Measurements from ENCODE around the gene SMAD3. TPM values are rescaled to one million over a fixed set of nuclear protein-coding genes. Genes with fewer than 3 reads are reported as not detected.
"Not testable (repeated sequence)": the region's sequence is repeated elsewhere in the genome, so short reads cannot be mapped to it uniquely, and the experiment has no call there.

SMAD3 gene
- total RNA-seq, 1 donor from 2014 or later, result 8.2 TPM

DNA sequence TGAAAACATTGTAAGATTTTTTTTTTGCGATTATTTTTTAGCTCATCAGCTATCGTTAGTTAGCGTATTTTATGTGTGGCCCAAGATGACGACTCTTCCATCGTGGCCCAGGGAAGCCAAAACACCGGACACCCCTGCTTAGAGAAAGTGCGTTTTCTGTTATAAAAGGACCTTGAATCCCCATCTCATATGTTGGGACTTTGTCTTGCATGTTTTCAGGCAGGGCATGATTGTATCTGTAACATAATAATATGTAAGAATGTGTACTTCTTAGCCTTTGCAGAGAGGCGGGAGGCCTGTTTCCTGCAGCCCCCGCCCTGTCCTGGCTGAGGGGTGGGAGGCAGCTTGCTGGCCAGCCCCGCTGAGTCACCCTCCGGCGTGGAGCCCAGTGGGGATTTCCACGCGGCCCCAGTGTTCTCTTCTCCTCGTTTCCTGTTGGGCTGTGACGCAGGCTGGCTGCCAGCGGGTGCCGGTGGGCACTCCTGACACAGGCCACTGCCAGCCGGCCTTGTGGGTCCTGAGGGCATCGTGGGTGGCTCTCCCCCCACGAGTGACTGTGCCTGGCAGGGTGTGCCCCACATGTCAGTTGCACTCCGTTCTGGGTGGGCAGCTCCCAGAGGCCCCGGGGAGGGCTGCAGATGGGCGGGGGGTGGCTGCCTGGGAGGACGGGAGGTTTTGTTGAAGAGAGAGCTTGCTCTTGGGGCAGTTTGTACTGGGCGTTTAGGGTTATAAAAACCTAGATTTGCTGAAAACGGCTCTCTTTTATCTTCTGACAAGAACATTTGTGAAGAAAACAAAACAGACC is 55.6 kb downstream of the SMAD3 start:
- Mint-ChIP-seq H3K9me3 (ENCODE audit: unreplicated experiment) (no peaks in the 10 kb centered on the region), H3K36me3 (ENCODE audit: low read depth, unreplicated experiment) (no peaks in the 10 kb centered on the region), H3K4me3 (ENCODE audit: unreplicated experiment) (no peak overlapping the region), H3K27me3 (ENCODE audit: unreplicated experiment) (peaks cover 1% of the 10 kb centered on the region), H3K27ac (ENCODE audit: unreplicated experiment) (no peak overlapping the region), H3K4me1 (ENCODE audit: unreplicated experiment) (peaks cover 19% of the 10 kb centered on the region)
- TF ChIP-seq, protein P1, sequence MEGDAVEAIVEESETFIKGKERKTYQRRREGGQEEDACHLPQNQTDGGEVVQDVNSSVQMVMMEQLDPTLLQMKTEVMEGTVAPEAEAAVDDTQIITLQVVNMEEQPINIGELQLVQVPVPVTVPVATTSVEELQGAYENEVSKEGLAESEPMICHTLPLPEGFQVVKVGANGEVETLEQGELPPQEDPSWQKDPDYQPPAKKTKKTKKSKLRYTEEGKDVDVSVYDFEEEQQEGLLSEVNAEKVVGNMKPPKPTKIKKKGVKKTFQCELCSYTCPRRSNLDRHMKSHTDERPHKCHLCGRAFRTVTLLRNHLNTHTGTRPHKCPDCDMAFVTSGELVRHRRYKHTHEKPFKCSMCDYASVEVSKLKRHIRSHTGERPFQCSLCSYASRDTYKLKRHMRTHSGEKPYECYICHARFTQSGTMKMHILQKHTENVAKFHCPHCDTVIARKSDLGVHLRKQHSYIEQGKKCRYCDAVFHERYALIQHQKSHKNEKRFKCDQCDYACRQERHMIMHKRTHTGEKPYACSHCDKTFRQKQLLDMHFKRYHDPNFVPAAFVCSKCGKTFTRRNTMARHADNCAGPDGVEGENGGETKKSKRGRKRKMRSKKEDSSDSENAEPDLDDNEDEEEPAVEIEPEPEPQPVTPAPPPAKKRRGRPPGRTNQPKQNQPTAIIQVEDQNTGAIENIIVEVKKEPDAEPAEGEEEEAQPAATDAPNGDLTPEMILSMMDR (IDR thresholded peaks at IDR 0.05; ENCODE audit: unreplicated experiment), result no peak
- DNase-seq (ENCODE audit: low spot score), result no peak

DNA sequence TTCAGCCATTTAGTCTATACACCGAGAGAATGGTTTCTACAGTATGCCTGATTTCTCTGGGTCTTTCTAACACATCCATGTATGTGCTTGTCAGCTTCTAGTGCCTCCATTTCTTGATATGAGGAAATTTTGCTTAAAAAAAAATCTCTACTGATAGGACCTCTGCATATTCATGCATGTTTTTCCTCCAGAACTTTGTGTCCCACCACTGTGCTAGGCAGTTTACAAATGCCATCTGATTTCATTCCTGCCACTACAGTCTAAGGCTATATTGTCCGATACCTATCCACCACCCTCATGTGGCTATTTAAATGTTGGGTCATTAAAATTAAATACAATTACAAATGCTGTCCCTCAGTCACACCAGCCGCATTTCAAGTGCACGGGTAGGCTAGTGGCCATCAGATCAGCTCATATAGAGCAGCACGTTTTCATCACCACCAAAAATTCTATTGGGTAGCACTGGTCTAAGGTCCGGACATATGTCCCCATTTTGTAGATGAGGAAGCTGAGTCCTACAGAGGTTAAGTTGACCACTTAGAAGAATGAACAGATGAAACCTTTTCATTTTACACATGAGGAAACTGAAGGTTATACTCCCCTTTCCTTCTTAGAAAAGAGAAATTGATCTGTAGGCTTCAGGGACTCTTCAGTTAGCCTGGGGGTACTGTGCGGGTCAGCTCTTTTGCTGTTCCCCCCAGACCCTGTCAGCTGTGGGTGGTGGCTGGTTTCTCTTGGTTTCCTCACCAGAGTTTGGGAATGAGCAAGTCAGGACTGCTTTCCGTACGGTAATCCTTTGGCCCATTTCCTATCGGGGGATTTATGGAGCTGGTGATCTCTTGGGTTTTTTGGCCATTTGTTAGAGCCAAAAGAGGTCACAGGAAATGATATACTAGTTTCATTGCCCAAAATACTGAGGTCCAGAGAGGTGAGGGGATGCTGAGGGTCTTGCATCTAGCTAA is 56.5 kb downstream of the SMAD3 start:
- TF ChIP-seq, protein P1 (IDR thresholded peaks at IDR 0.05; ENCODE audit: unreplicated experiment), result no peak
- DNase-seq (ENCODE audit: low spot score), result no peak
- Mint-ChIP-seq H3K36me3 (ENCODE audit: low read depth, unreplicated experiment) (no peaks in the 10 kb centered on the region), H3K4me1 (ENCODE audit: unreplicated experiment) (peaks cover 13% of the 10 kb centered on the region), H3K9me3 (ENCODE audit: unreplicated experiment) (no peaks in the 10 kb centered on the region), H3K27ac (ENCODE audit: unreplicated experiment) (no peak overlapping the region), H3K4me3 (ENCODE audit: unreplicated experiment) (no peak overlapping the region), H3K27me3 (ENCODE audit: unreplicated experiment) (peaks cover 1% of the 10 kb centered on the region)

DNA sequence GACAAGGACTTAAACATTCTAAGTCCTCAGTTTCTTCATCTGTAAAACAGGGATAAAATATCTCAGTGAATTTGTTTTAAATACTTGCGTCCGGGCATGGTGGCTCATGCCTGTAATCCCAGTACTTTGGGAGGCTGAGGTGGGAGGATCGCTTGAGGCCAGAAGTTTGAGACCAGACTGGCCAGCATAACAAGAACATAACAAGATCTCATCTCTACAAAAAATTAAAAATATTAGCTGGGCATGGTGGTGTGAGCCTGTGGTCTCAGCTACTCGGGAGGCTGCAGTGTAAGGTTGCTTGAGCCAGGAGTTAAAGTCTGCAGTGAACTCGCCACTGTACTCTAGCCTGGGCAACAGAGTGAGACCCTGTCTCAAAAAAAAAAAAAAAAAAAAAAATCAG is 57.4 kb downstream of the SMAD3 start:
- not testable (repeated sequence) for H3K36me3 Mint-ChIP-seq (ENCODE audit: low read depth, unreplicated experiment); DNase-seq (ENCODE audit: low spot score); H3K4me3 Mint-ChIP-seq (ENCODE audit: unreplicated experiment); H3K9me3 Mint-ChIP-seq (ENCODE audit: unreplicated experiment); H3K27ac Mint-ChIP-seq (ENCODE audit: unreplicated experiment); H3K27me3 Mint-ChIP-seq (ENCODE audit: unreplicated experiment)
- H3K4me1 Mint-ChIP-seq (ENCODE audit: unreplicated experiment), result peaks cover 10% of the 10 kb centered on the region

DNA sequence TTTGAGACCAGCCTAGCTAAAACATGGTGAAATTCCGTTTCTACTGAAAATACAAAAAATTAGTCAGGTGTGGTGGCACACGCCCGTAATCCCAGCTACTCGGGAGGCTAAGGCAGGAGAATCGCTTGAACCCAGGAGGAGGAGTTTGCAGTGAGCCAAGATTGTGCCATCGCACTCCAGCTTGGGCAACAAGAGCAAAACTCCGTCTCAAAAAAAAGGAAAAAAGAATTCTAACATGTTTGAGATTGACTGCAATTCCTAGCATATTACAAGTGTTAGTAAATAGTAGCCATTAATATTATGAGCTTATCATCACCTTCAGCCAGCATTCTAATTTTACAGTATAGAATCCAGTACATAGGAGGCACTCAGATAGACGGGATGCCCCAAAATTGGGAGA is 57.9 kb downstream of the SMAD3 start:
- not testable (repeated sequence) for H3K36me3 Mint-ChIP-seq (ENCODE audit: low read depth, unreplicated experiment); H3K27me3 Mint-ChIP-seq (ENCODE audit: unreplicated experiment); H3K27ac Mint-ChIP-seq (ENCODE audit: unreplicated experiment); H3K4me3 Mint-ChIP-seq (ENCODE audit: unreplicated experiment); H3K9me3 Mint-ChIP-seq (ENCODE audit: unreplicated experiment); DNase-seq (ENCODE audit: low spot score)
- peaks cover 10% of the 10 kb centered on the region for H3K4me1 Mint-ChIP-seq (ENCODE audit: unreplicated experiment)

DNA sequence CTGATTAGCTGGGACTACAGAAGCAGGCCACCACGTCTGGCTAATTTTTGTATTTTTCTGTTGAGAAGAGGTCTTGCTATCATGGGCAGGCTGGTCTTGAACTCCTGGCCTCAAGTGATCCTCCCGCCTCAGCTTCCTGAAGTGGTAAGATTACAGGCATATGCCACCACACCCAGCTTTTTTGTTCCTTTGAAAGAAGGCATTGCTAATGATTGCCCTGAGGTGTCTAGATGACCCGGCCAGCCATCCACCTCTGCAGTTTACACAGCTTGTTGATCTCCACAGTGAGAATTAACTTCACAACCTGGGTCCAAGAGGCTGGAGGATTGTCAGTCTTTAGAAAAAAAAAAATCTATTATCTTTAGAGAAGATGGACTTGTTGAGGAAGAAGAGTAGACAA is 58.7 kb downstream of the SMAD3 start:
- H3K27me3 Mint-ChIP-seq (ENCODE audit: unreplicated experiment), result peaks cover 5% of the 10 kb centered on the region
- H3K4me1 Mint-ChIP-seq (ENCODE audit: unreplicated experiment), result peaks cover 10% of the 10 kb centered on the region
- TF ChIP-seq, protein P1 (IDR thresholded peaks at IDR 0.05; ENCODE audit: unreplicated experiment), result no peak
- no peaks in the 10 kb centered on the region for H3K36me3 Mint-ChIP-seq (ENCODE audit: low read depth, unreplicated experiment)
- no peak overlapping the region for H3K27ac Mint-ChIP-seq (ENCODE audit: unreplicated experiment)
- H3K9me3 Mint-ChIP-seq (ENCODE audit: unreplicated experiment), result no peaks in the 10 kb centered on the region
- no peak overlapping the region for H3K4me3 Mint-ChIP-seq (ENCODE audit: unreplicated experiment)
- no peak for DNase-seq (ENCODE audit: low spot score)
